ENCODE measurements around the gene C5AR1.

DNA sequence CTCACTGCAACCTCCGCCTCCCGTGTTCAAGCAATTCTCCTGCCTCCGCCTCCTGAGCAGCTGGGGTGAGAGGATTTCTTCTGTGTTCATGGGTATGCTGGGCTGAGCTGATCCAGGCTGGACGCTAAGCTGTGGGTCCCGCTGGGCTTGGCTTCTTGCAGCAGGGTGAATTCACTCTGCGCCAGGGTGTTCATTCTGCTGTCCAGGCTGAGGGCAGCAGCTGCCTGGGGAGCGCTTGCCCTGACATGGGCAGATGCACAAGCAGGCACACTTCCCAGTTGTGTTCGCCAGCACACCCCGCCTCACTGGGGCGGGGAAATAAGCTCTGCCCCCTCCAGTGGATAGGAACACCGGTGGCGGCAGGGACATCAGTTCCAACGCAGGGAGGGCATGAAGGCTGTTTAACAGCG lies 42.3 kb upstream of the C5AR1 start:
- TF ChIP-seq POLR2A (IDR thresholded peaks at IDR 0.05; ENCODE audit: low read depth, low read length) (no peak), TAF1 (IDR thresholded peaks at IDR 0.05; ENCODE audit: borderline replicate concordance, low read depth, low read length) (no peak)
